WTC11 (cell line): ENCODE data around the gene MELK. TPM values are rescaled to one million over a fixed set of nuclear protein-coding genes. Genes with fewer than 3 reads are reported as not detected.

ENCODE experiments used
- ATAC-seq: fragments of 200-7000 bp; cut with Tn5 transposase; 2 replicates; pipeline ENCODE4 v1.10.0; 2021; ENCODE audit warnings: mild to moderate bottlenecking, moderate library complexity
- CTCF ChIA-PET: fragments of 300-600 bp; sonication (Branson Sonifier 250); formaldehyde crosslinking; loops from one replicate; lab custom pipeline; 2021; ENCODE audit warnings: antibody characterized with exemption; lab: Charles Lee
- POLR2A ChIA-PET: fragments of 350-600 bp; sonication (Branson Sonifier 250); formaldehyde crosslinking; loops from one replicate; lab custom pipeline; 2021; ENCODE audit warnings: antibody characterized with exemption; lab: Charles Lee
- DNase-seq: peaks from one replicate; pipeline ENCODE4 v3.0.0; 2021; ENCODE audit warnings: low spot score
- H3K27ac Mint-ChIP-seq: 2 replicates; pipeline ENCODE4 v1.8.0; 2021; ENCODE audit warnings: mixed read lengths
- H3K27me3 Mint-ChIP-seq: 2 replicates; pipeline ENCODE4 v1.8.0; 2021; ENCODE audit warnings: low read depth, mild to moderate bottlenecking, moderate library complexity, mixed read lengths
- H3K36me3 Mint-ChIP-seq: 2 replicates; pipeline ENCODE4 v1.8.0; 2021; ENCODE audit warnings: mixed read lengths
- H3K4me1 Mint-ChIP-seq: 2 replicates; pipeline ENCODE4 v1.8.0; 2022; ENCODE audit warnings: mixed read lengths
- H3K4me3 Mint-ChIP-seq: 2 replicates; pipeline ENCODE4 v1.8.0; 2021; ENCODE audit warnings: mild to moderate bottlenecking, moderate library complexity, mixed read lengths
- H3K9me3 Mint-ChIP-seq: 2 replicates; pipeline ENCODE4 v1.8.0; 2021; ENCODE audit warnings: mixed read lengths
- E2F4 ChIP-seq: sonication (generic); formaldehyde crosslinking; IDR thresholded peaks from 2 replicates; pipeline ENCODE4 v1.8.1; 2022; ENCODE audit warnings: low read depth, mild to moderate bottlenecking, moderate library complexity, missing genetic modification reagents, borderline replicate concordance
- ELF4 ChIP-seq: sonication (generic); formaldehyde crosslinking; IDR thresholded peaks from 2 replicates; pipeline ENCODE4 v1.8.1; 2022; ENCODE audit warnings: low read depth, mild to moderate bottlenecking, moderate library complexity, missing genetic modification reagents
- ETV6 ChIP-seq: sonication (generic); formaldehyde crosslinking; IDR thresholded peaks from 2 replicates; pipeline ENCODE4 v1.8.1; 2022; ENCODE audit warnings: mild to moderate bottlenecking, missing genetic modification reagents
- FOXP4 ChIP-seq: sonication (generic); formaldehyde crosslinking; IDR thresholded peaks from 2 replicates; pipeline ENCODE4 v1.8.0; 2022; ENCODE audit warnings: mild to moderate bottlenecking, missing genetic modification reagents
- HMGXB4 ChIP-seq: sonication (generic); formaldehyde crosslinking; IDR thresholded peaks from 2 replicates; pipeline ENCODE4 v1.8.1; 2023; ENCODE audit warnings: mild to moderate bottlenecking, moderate library complexity, missing genetic modification reagents
- KAT7 ChIP-seq: sonication (generic); formaldehyde crosslinking; IDR thresholded peaks from 2 replicates; pipeline ENCODE4 v1.8.1; 2023; ENCODE audit warnings: missing genetic modification reagents, mild to moderate bottlenecking, borderline replicate concordance
- PRRX2 ChIP-seq: fragments of 250-450 bp; sonication (Bioruptor Pico); IDR thresholded peaks from 2 replicates; pipeline ENCODE4 v1.8.0; 2021; ENCODE audit warnings: mild to moderate bottlenecking
- SP1 ChIP-seq: sonication (generic); formaldehyde crosslinking; conservative IDR thresholded peaks from 2 replicates; pipeline ENCODE4 v1.8.1; 2022; ENCODE audit warnings: missing genetic modification reagents
- TCF7 ChIP-seq: sonication (generic); formaldehyde crosslinking; IDR thresholded peaks from 2 replicates; pipeline ENCODE4 v1.8.0; 2022; ENCODE audit warnings: mild to moderate bottlenecking, low read depth, missing genetic modification reagents, moderate library complexity
- TEAD1 ChIP-seq: sonication (generic); formaldehyde crosslinking; IDR thresholded peaks from 2 replicates; pipeline ENCODE4 v1.8.0; 2022; ENCODE audit warnings: mild to moderate bottlenecking, missing genetic modification reagents
- USF1 ChIP-seq: sonication (generic); formaldehyde crosslinking; IDR thresholded peaks from 2 replicates; pipeline ENCODE4 v1.8.0; 2022; ENCODE audit warnings: mild to moderate bottlenecking, missing genetic modification reagents
- ZNF219 ChIP-seq: sonication (generic); formaldehyde crosslinking; IDR thresholded peaks from 2 replicates; pipeline ENCODE4 v1.8.0; 2023; ENCODE audit warnings: missing genetic modification reagents, mild to moderate bottlenecking, borderline replicate concordance
- total RNA-seq: library from RNA; stranded (reverse); gene quantifications from 3 replicates; pipeline ENCODE4 v1.2.3, GENCODE V29; 2021
- TF ChIP-seq, protein P1 (sequence below): sonication (generic); formaldehyde crosslinking; IDR thresholded peaks from 2 replicates; pipeline ENCODE4 v1.8.0; 2023; ENCODE audit warnings: missing genetic modification reagents
- TF ChIP-seq, protein P2 (sequence below): sonication (generic); formaldehyde crosslinking; IDR thresholded peaks from 2 replicates; pipeline ENCODE4 v1.8.0; 2023; ENCODE audit warnings: missing genetic modification reagents, mild to moderate bottlenecking, borderline replicate concordance

The MELK gene
- total RNA-seq, 1 experiment from 2014 or later: 53.2 TPM

DNA sequence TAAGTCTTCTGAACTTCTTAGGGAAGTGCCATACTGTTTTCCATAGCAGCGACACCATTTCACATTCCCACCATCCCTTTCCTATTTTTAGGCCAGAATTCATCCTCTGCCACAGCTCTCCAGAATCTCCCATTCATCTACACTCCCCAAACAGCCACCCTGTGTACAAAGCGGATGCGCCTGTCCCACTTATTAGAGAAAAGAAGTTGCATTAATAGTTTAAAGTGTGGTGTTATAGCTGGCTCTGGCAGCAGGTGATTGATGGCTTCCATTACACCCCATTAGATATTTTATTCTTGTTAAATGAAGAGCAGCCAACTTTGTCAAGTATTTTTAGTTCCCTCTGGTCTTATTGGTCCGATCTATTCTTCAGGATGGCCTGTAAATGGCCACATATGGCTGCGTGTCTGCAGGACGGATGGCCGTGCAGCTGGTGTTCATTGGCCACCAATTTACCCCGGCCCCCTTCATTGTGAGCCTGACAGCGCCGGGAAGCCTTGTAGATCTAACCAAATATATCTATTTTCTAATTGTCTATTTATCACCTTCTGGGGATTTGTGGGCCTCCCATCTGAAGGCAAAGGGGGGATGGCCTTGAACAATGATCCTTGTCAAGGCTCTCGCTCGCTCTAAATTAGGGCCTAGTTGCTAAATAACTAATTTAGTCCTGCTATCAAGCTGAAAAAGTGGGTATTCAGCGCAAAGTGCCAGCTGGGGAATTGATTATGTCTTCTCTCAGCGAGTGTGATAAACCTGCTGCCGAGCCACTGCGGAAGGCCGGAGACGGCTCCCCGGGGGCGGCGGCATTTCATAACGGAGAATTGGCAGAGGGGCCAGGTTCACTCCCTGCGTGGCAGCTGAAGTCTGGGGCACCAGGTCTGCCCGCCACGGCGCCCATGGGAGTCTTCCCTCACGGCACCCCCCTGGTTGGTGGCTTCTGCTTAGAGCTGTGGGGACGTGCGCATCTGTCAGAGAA, 141.1 kb downstream of the MELK start:
- DNase-seq (no peak), ATAC-seq (no peak)
- Mint-ChIP-seq H3K27ac (no peak overlapping the region), H3K27me3 (no peaks in the 10 kb centered on the region; the same call in 1 of the 2 replicates), H3K4me1 (no peaks in the 10 kb centered on the region), H3K9me3 (peaks cover 9% of the 10 kb centered on the region), H3K36me3 (no peaks in the 10 kb centered on the region), H3K4me3 (no peak overlapping the region)
- ChIA-PET CTCF (interaction anchor here (0.8 to 1.7 kb wide), 2 partner anchors 15 kb away, joined by 4 to 5 read pairs; no protein-coding TSS in a partner anchor), POLR2A (no interaction called here)
- TF ChIP-seq PRRX2: no peak
- no peak for TF ChIP-seq E2F4 (CRISPR knock-in tag)
- TF ChIP-seq, protein P1, sequence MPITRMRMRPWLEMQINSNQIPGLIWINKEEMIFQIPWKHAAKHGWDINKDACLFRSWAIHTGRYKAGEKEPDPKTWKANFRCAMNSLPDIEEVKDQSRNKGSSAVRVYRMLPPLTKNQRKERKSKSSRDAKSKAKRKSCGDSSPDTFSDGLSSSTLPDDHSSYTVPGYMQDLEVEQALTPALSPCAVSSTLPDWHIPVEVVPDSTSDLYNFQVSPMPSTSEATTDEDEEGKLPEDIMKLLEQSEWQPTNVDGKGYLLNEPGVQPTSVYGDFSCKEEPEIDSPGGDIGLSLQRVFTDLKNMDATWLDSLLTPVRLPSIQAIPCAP (CRISPR knock-in tag): no peak
- TF ChIP-seq ELF4: no peak
- no peak for TF ChIP-seq HMGXB4 (CRISPR knock-in tag)
- TF ChIP-seq KAT7 (CRISPR knock-in tag): no peak
- TF ChIP-seq ETV6 (CRISPR knock-in tag): no peak
- TF ChIP-seq TEAD1 (CRISPR knock-in tag): no peak
- TF ChIP-seq TCF7 (CRISPR knock-in tag): no peak
- TF ChIP-seq SP1: no peak
- TF ChIP-seq, protein P2, sequence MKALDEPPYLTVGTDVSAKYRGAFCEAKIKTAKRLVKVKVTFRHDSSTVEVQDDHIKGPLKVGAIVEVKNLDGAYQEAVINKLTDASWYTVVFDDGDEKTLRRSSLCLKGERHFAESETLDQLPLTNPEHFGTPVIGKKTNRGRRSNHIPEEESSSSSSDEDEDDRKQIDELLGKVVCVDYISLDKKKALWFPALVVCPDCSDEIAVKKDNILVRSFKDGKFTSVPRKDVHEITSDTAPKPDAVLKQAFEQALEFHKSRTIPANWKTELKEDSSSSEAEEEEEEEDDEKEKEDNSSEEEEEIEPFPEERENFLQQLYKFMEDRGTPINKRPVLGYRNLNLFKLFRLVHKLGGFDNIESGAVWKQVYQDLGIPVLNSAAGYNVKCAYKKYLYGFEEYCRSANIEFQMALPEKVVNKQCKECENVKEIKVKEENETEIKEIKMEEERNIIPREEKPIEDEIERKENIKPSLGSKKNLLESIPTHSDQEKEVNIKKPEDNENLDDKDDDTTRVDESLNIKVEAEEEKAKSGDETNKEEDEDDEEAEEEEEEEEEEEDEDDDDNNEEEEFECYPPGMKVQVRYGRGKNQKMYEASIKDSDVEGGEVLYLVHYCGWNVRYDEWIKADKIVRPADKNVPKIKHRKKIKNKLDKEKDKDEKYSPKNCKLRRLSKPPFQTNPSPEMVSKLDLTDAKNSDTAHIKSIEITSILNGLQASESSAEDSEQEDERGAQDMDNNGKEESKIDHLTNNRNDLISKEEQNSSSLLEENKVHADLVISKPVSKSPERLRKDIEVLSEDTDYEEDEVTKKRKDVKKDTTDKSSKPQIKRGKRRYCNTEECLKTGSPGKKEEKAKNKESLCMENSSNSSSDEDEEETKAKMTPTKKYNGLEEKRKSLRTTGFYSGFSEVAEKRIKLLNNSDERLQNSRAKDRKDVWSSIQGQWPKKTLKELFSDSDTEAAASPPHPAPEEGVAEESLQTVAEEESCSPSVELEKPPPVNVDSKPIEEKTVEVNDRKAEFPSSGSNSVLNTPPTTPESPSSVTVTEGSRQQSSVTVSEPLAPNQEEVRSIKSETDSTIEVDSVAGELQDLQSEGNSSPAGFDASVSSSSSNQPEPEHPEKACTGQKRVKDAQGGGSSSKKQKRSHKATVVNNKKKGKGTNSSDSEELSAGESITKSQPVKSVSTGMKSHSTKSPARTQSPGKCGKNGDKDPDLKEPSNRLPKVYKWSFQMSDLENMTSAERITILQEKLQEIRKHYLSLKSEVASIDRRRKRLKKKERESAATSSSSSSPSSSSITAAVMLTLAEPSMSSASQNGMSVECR: no peak

DNA sequence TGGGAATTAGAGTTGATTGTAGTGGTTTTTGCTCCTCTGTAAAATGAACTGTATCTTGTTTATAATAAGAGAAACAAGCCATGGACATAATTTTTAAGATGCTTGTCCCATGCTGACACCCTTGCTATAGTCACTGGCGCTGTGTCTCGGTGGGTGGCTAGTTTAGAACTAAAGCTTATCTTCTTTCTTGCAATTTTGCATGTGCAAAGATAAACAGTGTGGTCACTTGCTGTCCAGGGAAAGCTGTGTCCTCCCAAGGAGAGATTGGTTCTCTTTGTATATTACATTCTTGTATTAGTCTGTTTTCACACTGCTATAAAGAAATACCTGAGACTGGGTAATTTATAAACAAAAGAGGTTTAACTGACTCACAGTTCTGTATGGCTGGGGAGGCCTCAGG, 143.8 kb downstream of the MELK start:
- Mint-ChIP-seq H3K4me3 (no peak overlapping the region), H3K4me1 (no peaks in the 10 kb centered on the region), H3K36me3 (no peaks in the 10 kb centered on the region), H3K9me3 (peaks cover 9% of the 10 kb centered on the region), H3K27me3 (no peaks in the 10 kb centered on the region), H3K27ac (no peak overlapping the region)
- no peak for DNase-seq
- no peak for TF ChIP-seq USF1 (CRISPR knock-in tag)
- TF ChIP-seq FOXP4 (CRISPR knock-in tag): no peak
- TF ChIP-seq ZNF219 (CRISPR knock-in tag): no peak
- TF ChIP-seq ELF4: no peak
- POLR2A ChIA-PET: no interaction called here
- CTCF ChIA-PET: no interaction called here
- ATAC-seq: no peak
